NCI-H1048 (cell line): Measurements from ENCODE around the gene HIVEP3.
"Not testable (repeated sequence)": the region's sequence is repeated elsewhere in the genome, so short reads cannot be mapped to it uniquely, and the experiment has no call there.

ENCODE experiments used
- DNase-seq: peaks from one replicate; lab custom pipeline; 2025; lab: John Stamatoyannopoulos, UW

Gene HIVEP3

GRCh38 chr1:41558761-41559171 is 360.0 kb downstream of the HIVEP3 start:
- DNase-seq = no peak

GRCh38 chr1:41557751-41558455 is 360.8 kb downstream of the HIVEP3 start:
- DNase-seq = no peak

GRCh38 chr1:41554746-41555145 is 364.0 kb downstream of the HIVEP3 start:
- DNase-seq = not testable (repeated sequence)

- DNase-seq = no peak
These were observed 370.8 kb downstream of the HIVEP3 start for GRCh38 chr1:41547781-41548560.

GRCh38 chr1:41547336-41547735 is 371.4 kb downstream of the HIVEP3 start:
- no peak for DNase-seq

- DNase-seq = no peak
These were observed 371.9 kb downstream of the HIVEP3 start for GRCh38 chr1:41546833-41547135.

- no peak for DNase-seq
These were observed 372.5 kb downstream of the HIVEP3 start for GRCh38 chr1:41545996-41546832.

GRCh38 chr1:41542196-41542930 is 376.4 kb downstream of the HIVEP3 start:
- no peak for DNase-seq

- no peak for DNase-seq
These were observed 377.1 kb downstream of the HIVEP3 start for GRCh38 chr1:41541592-41541952.

GRCh38 chr1:41540886-41541591 is 377.7 kb downstream of the HIVEP3 start:
- no peak for DNase-seq

- no peak for DNase-seq
These were observed 378.7 kb downstream of the HIVEP3 start for GRCh38 chr1:41539999-41540398.

- DNase-seq = no peak
These were observed 379.3 kb downstream of the HIVEP3 start for GRCh38 chr1:41539418-41539805.

GRCh38 chr1:41538741-41539417 is 379.8 kb downstream of the HIVEP3 start:
- no peak for DNase-seq

GRCh38 chr1:41537788-41538351 is 380.9 kb downstream of the HIVEP3 start:
- DNase-seq = no peak

- no peak for DNase-seq
These were observed 381.5 kb downstream of the HIVEP3 start for GRCh38 chr1:41537251-41537650.

- no peak for DNase-seq
These were observed 382.3 kb downstream of the HIVEP3 start for GRCh38 chr1:41536361-41536802.

GRCh38 chr1:41535716-41536115 is 383.0 kb downstream of the HIVEP3 start:
- DNase-seq = no peak

- DNase-seq = no peak
These were observed 383.4 kb downstream of the HIVEP3 start for GRCh38 chr1:41535276-41535675.

GRCh38 chr1:41534181-41535076 is 384.3 kb downstream of the HIVEP3 start:
- DNase-seq = no peak

- no peak for DNase-seq
These were observed 385.0 kb downstream of the HIVEP3 start for GRCh38 chr1:41533731-41534080.
